Epithelial cell of esophagus (primary cell): ENCODE data around the gene C10orf62.
A peak's percentile ranks its signal among the peaks of the same experiment; 100 is the strongest.
"Not testable (repeated sequence)": the region's sequence is repeated elsewhere in the genome, so short reads cannot be mapped to it uniquely, and the experiment has no call there.

ENCODE experiments used
- DNase-seq: peaks from one replicate; pipeline ENCODE4 v3.0.0; 2010; ENCODE audit warnings: low read depth
- H3K4me3 ChIP-seq: 2 replicates; pipeline ENCODE4 v1.5.1; 2011; ENCODE audit warnings: mild to moderate bottlenecking, low read length, control low read depth
- TF ChIP-seq, protein P1 (sequence below): IDR thresholded peaks from 2 replicates; pipeline ENCODE4 v1.5.1; 2011; ENCODE audit warnings: low read depth, mild to moderate bottlenecking, low read length, control low read depth, inconsistent platforms; ENCODE audit not compliant: insufficient read depth; ENCODE audit errors: missing control alignments

C10orf62 gene

DNA sequence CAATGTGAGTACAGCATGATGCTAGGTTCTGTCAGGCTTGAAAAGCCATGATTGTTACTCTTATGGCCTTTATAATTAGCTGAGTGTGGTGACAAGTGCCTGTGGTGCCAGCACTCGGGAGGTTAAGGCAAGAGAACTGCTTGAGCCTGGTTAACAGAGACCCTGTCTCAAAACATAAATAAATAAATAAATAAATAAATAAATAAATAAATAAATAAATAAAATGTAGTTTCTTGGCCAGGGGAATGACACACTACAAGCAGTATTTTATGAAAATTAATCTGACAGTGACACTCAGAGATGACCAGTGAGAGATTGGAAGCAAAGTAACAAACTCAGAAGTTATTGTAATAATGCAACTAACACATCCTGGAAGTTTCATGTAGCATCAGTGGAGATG, 46.1 kb downstream of the C10orf62 start:
- no peak for DNase-seq
- no peak overlapping the region for H3K4me3 ChIP-seq
- TF ChIP-seq, protein P1, sequence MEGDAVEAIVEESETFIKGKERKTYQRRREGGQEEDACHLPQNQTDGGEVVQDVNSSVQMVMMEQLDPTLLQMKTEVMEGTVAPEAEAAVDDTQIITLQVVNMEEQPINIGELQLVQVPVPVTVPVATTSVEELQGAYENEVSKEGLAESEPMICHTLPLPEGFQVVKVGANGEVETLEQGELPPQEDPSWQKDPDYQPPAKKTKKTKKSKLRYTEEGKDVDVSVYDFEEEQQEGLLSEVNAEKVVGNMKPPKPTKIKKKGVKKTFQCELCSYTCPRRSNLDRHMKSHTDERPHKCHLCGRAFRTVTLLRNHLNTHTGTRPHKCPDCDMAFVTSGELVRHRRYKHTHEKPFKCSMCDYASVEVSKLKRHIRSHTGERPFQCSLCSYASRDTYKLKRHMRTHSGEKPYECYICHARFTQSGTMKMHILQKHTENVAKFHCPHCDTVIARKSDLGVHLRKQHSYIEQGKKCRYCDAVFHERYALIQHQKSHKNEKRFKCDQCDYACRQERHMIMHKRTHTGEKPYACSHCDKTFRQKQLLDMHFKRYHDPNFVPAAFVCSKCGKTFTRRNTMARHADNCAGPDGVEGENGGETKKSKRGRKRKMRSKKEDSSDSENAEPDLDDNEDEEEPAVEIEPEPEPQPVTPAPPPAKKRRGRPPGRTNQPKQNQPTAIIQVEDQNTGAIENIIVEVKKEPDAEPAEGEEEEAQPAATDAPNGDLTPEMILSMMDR = no peak

DNA sequence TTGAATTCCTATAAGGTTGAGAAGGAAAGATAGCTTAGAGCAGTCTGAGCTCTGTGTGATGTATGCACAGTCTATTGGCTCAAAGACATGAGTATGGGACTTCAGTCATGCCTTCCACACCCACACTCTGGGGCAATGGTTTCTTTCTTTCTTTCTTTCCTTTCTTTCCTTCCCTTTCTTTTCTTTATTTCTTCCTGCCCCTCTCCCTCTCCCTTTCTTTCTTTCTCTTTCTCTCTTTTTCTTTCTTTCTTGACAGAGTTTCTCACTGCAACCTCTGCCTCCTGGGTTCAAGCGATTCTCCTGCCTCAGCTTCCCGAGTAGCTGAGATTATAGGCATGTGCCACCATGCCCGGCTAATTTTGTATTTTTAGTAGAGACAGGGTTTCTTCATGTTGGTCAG, 49.6 kb downstream of the C10orf62 start:
- H3K4me3 ChIP-seq, DNase-seq: not testable (repeated sequence)

DNA sequence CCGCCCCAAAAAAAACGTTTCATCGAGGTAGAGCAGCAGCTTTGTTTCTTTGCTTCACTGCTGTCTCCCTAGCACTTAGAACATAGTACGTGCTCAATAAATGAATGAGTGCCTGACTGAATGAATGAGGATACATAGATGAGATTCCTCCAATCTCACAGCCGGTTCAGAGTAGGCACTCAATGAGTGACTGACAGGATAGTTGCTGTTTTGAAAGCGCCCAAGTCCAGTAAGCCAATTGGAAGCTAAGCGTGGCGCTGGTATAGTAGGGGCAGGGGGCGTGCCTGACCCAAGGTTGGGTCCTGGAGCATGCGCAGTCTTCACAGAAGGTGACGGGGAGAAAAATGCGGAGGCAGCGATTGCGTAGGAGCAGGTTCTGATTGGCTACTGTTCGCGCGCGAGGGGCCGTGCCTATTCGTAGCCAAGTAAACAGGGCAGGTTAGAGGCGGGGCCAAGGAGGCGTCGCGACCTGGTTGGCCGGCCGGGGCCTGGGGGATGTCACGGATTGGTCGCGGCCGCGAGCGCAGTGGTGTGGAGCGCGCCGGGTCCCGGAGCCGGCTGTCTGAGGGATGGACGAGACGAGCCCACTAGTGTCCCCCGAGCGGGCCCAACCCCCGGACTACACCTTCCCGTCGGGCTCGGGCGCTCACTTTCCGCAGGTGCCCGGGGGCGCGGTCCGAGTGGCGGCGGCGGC, 50.8 kb downstream of the C10orf62 start, which contains the start of gene PI4K2A:
TSS of gene PI4K2A (plus strand) at position 498 of the 694 bp plus-strand sequence. CDS start at position 570, 72 bp downstream.
- H3K4me3 ChIP-seq = peak within 1 kb of the TSS; percentile 88
- peak; percentile 100 for DNase-seq
- TF ChIP-seq, protein P1 = no peak
